ENCODE measurements around the gene SORBS2.
"Not testable (repeated sequence)": the region's sequence is repeated elsewhere in the genome, so short reads cannot be mapped to it uniquely, and the experiment has no call there.

The SORBS2 gene

GRCh38 chr4:185714524-185714923 lies 97.5 kb downstream of the SORBS2 start:
- DNase-seq (ENCODE audit: low spot score), result not testable (repeated sequence)

- no peak for DNase-seq (ENCODE audit: low spot score)
These were observed 98.3 kb downstream of the SORBS2 start for GRCh38 chr4:185713731-185714130.

- no peak for DNase-seq (ENCODE audit: low spot score)
These were observed 98.7 kb downstream of the SORBS2 start for GRCh38 chr4:185713272-185713671.

GRCh38 chr4:185712350-185713024 lies 99.5 kb downstream of the SORBS2 start:
- DNase-seq (ENCODE audit: low spot score), result no peak

GRCh38 chr4:185711726-185712125 lies 100.3 kb downstream of the SORBS2 start:
- DNase-seq (ENCODE audit: low spot score), result no peak

GRCh38 chr4:185710487-185710995 lies 101.5 kb downstream of the SORBS2 start:
- no peak for DNase-seq (ENCODE audit: low spot score)

GRCh38 chr4:185709802-185710486 lies 102.0 kb downstream of the SORBS2 start:
- DNase-seq (ENCODE audit: low spot score), result no peak

GRCh38 chr4:185708348-185708747 lies 103.6 kb downstream of the SORBS2 start:
- no peak for DNase-seq (ENCODE audit: low spot score)

GRCh38 chr4:185707622-185708021 lies 104.4 kb downstream of the SORBS2 start:
- not testable (repeated sequence) for DNase-seq (ENCODE audit: low spot score)

GRCh38 chr4:185702147-185702663 lies 109.8 kb downstream of the SORBS2 start:
- no peak for DNase-seq (ENCODE audit: low spot score)

- no peak for DNase-seq (ENCODE audit: low spot score)
These were observed 111.4 kb downstream of the SORBS2 start for GRCh38 chr4:185700630-185701029.

GRCh38 chr4:185700048-185700447 lies 111.9 kb downstream of the SORBS2 start:
- no peak for DNase-seq (ENCODE audit: low spot score)

- no peak for DNase-seq (ENCODE audit: low spot score)
These were observed 114.5 kb downstream of the SORBS2 start for GRCh38 chr4:185697488-185697887.

GRCh38 chr4:185695743-185696142 lies 116.3 kb downstream of the SORBS2 start:
- no peak for DNase-seq (ENCODE audit: low spot score)

GRCh38 chr4:185693548-185694215 lies 118.3 kb downstream of the SORBS2 start:
- DNase-seq (ENCODE audit: low spot score), result no peak

- no peak for DNase-seq (ENCODE audit: low spot score)
These were observed 122.6 kb downstream of the SORBS2 start for GRCh38 chr4:185689407-185689806.

GRCh38 chr4:185685804-185686203 lies 126.2 kb downstream of the SORBS2 start:
- DNase-seq (ENCODE audit: low spot score), result no peak

GRCh38 chr4:185683896-185684295 lies 128.1 kb downstream of the SORBS2 start:
- DNase-seq (ENCODE audit: low spot score), result no peak

- no peak for DNase-seq (ENCODE audit: low spot score)
These were observed 128.8 kb downstream of the SORBS2 start for GRCh38 chr4:185683222-185683621.

GRCh38 chr4:185682236-185682635 lies 129.8 kb downstream of the SORBS2 start:
- no peak for DNase-seq (ENCODE audit: low spot score)

GRCh38 chr4:185681604-185682003 lies 130.4 kb downstream of the SORBS2 start:
- no peak for DNase-seq (ENCODE audit: low spot score)

- DNase-seq (ENCODE audit: low spot score), result no peak
These were observed 131.4 kb downstream of the SORBS2 start for GRCh38 chr4:185680617-185681016.

GRCh38 chr4:185679523-185679922 lies 132.5 kb downstream of the SORBS2 start:
- DNase-seq (ENCODE audit: low spot score), result no peak

All from hematopoietic multipotent progenitor cell treated with erythropoietin and hydrocortisone succinate and interleukin-3 and kit ligand, for 15 days (in vitro differentiated cells).